Cardiac muscle cell (in vitro differentiated cells and primary cell): ENCODE measurements around the gene ASPHD2. TPM values are rescaled to one million over a fixed set of nuclear protein-coding genes. Genes with fewer than 3 reads are reported as not detected.
A peak's percentile ranks its signal among the peaks of the same experiment; 100 is the strongest.

Experiments
- DNase-seq, 2 donors: peaks; one replicate each; pipeline versions ENCODE4 v3.0.0 to v3.0.0-alpha.2; 2010 to 2017; ENCODE audit warnings: low read depth in 1 of 2, low spot score in 1 of 2
- H3K27ac ChIP-seq: fragments of 200-600 bp; sonication (generic); 2 replicates; pipeline ENCODE4 v1.5.1; 2016
- H3K27me3 ChIP-seq: fragments of 200-600 bp; sonication (generic); 2 replicates; pipeline ENCODE4 v1.6.0; 2016; ENCODE audit warnings: control low read depth
- H3K36me3 ChIP-seq: fragments of 200-600 bp; sonication (generic); 2 replicates; pipeline ENCODE4 v1.5.1; 2016; ENCODE audit warnings: control low read depth
- H3K4me1 ChIP-seq: fragments of 200-600 bp; sonication (generic); 2 replicates; pipeline ENCODE4 v1.8.1; 2017; ENCODE audit warnings: low read depth, mild to moderate bottlenecking, mixed run types
- H3K4me3 ChIP-seq: fragments of 200-600 bp; sonication (generic); 2 replicates; pipeline ENCODE4 v1.5.1; 2016; ENCODE audit warnings: mild to moderate bottlenecking
- H3K9me3 ChIP-seq: fragments of 200-600 bp; sonication (generic); 2 replicates; pipeline ENCODE4 v1.5.1; 2017; ENCODE audit warnings: low read depth, mild to moderate bottlenecking, control low read depth
- CTCF ChIP-seq: IDR thresholded peaks from 2 replicates; pipeline ENCODE4 v1.5.1; 2012; ENCODE audit warnings: low read depth, mild to moderate bottlenecking, low read length
- polyA plus RNA-seq: library from polyadenylated mRNA; unstranded; fragments of >200 nt; fragmentation: Nextera tagmentation; extraction: Ambion mirVana; gene quantifications from 2 replicates; pipeline ENCODE4 v1.2.1, GENCODE V29; 2016
- total RNA-seq: library from RNA; depleted of rRNA; stranded (reverse); fragments of >200 nt; gene quantifications from 2 replicates; pipeline ENCODE4 v1.2.3, GENCODE V29; 2016

Gene ASPHD2
- total and polyA plus RNA-seq, 2 experiments from 2014 or later, result 1.8 to 2.0 TPM

- TF ChIP-seq CTCF, result no peak
- no peak for DNase-seq
- H3K27me3 ChIP-seq, result no peaks in the 10 kb centered on the region
- H3K9me3 ChIP-seq, result no peaks in the 10 kb centered on the region
- H3K4me1 ChIP-seq, result peaks cover 21% of the 10 kb centered on the region
- no peaks in the 10 kb centered on the region for H3K36me3 ChIP-seq
- no peak overlapping the region for H3K27ac ChIP-seq
- no peak overlapping the region for H3K4me3 ChIP-seq
Observed at GRCh38 chr22:26444777-26445176, 15.7 kb downstream of the ASPHD2 start.

GRCh38 chr22:26445577-26446275 lies 16.7 kb downstream of the ASPHD2 start:
- no peak overlapping the region for H3K4me3 ChIP-seq
- peaks cover 21% of the 10 kb centered on the region for H3K4me1 ChIP-seq
- H3K27me3 ChIP-seq, result no peaks in the 10 kb centered on the region
- no peaks in the 10 kb centered on the region for H3K9me3 ChIP-seq
- no peak for DNase-seq
- H3K27ac ChIP-seq, result no peak overlapping the region
- no peaks in the 10 kb centered on the region for H3K36me3 ChIP-seq
- TF ChIP-seq CTCF, result no peak

- TF ChIP-seq CTCF, result no peak
- Histone ChIP-seq H3K9me3 (no peaks in the 10 kb centered on the region), H3K27me3 (no peaks in the 10 kb centered on the region), H3K27ac (no peak overlapping the region), H3K4me1 (peaks cover 21% of the 10 kb centered on the region), H3K4me3 (no peak overlapping the region), H3K36me3 (no peaks in the 10 kb centered on the region)
- no peak for DNase-seq
Observed at GRCh38 chr22:26446808-26447515, 17.9 kb downstream of the ASPHD2 start.

GRCh38 chr22:26447584-26448329 lies 18.7 kb downstream of the ASPHD2 start:
- Histone ChIP-seq H3K4me3 (no peak overlapping the region), H3K27me3 (no peaks in the 10 kb centered on the region), H3K4me1 (peaks cover 21% of the 10 kb centered on the region), H3K36me3 (peaks cover 5% of the 10 kb centered on the region), H3K9me3 (no peaks in the 10 kb centered on the region), H3K27ac (peak overlapping the region; percentile 96)
- DNase-seq, result no peak
- no peak for TF ChIP-seq CTCF

- peaks cover 10% of the 10 kb centered on the region for H3K36me3 ChIP-seq
- peaks cover 21% of the 10 kb centered on the region for H3K4me1 ChIP-seq
- no peak overlapping the region for H3K4me3 ChIP-seq
Observed at GRCh38 chr22:26448334-26448733, 19.3 kb downstream of the ASPHD2 start.

More at GRCh38 chr22:26448334-26448733, 19.3 kb downstream of the ASPHD2 start:
- no peak for TF ChIP-seq CTCF
- DNase-seq, result peak in 1 of 2 donors; percentile 70
- Histone ChIP-seq H3K9me3 (no peaks in the 10 kb centered on the region), H3K27me3 (no peaks in the 10 kb centered on the region), H3K27ac (peak overlapping the region; percentile 96)
